Activated CD4-positive, alpha-beta T cell treated with anti-CD3 and anti-CD28 coated beads, Interleukin-2, amount 10 ng/mL, durations not matched to agents 24 days and 14 days (primary cell): ENCODE results near the gene TSKS. TPM values are rescaled to one million over a fixed set of nuclear protein-coding genes. Genes with fewer than 3 reads are reported as not detected.

Source experiments
- DNase-seq: peaks from one replicate; pipeline ENCODE4 v3.0.0; 2022
- H3K27ac Mint-ChIP-seq: one replicate; pipeline ENCODE4 v1.8.0; 2022; ENCODE audit warnings: mild to moderate bottlenecking, mixed read lengths
- H3K27me3 Mint-ChIP-seq: one replicate; pipeline ENCODE4 v1.8.0; 2022; ENCODE audit warnings: mixed read lengths
- H3K36me3 Mint-ChIP-seq: one replicate; pipeline ENCODE4 v1.8.0; 2022; ENCODE audit warnings: low read depth, mild to moderate bottlenecking, mixed read lengths
- H3K4me1 Mint-ChIP-seq: one replicate; pipeline ENCODE4 v1.8.0; 2021; ENCODE audit warnings: mixed read lengths
- H3K4me3 Mint-ChIP-seq: one replicate; pipeline ENCODE4 v1.8.0; 2022; ENCODE audit warnings: mild to moderate bottlenecking, moderate library complexity, mixed read lengths
- H3K9me3 Mint-ChIP-seq: one replicate; pipeline ENCODE4 v1.8.0; 2021; ENCODE audit warnings: mixed read lengths
- intact Hi-C: fragments of 100-400 bp; cut with micrococcal nuclease; formaldehyde crosslinking; loops from one replicate; pipeline ENCODE4 v1.15.1; 2023
- total RNA-seq: library from RNA; stranded (reverse); gene quantifications from 2 replicates; pipeline ENCODE4 v1.2.3, GENCODE V29; 2022

The TSKS gene
- total RNA-seq, 1 donor from 2014 or later, result 1.6 TPM

DNA sequence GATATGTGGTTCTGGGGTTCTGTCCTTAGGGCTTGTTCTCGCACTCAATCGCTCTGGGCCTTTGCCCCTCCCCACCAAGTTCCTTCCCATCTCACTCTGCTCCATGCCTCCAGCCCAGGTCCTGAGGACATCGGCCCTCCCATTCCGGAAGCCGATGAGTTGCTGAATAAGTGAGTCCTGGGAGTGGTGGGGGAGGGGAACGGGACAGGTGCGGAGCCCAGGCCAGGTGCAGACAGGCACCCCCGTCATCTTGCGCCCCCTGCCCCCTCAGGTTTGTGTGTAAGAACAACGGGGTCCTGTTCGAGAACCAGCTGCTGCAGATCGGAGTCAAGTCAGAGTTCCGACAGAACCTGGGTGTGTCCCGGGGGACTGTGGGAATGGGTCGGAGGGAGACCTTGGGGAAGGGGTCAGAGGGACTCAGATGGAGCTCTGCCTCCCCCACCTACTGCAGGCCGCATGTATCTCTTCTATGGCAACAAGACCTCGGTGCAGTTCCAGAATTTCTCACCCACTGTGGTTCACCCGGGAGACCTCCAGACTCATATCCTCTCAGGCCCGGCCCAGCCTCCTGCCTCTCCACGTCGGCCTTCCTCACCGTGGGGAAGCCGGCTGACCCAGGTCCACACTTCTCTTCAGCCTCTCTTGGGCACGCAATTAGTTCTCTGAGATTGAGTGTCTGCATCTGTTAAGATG is 39.9 kb upstream of the TSKS start:
- DNase-seq, result no peak
- H3K4me1 Mint-ChIP-seq, result peaks cover 6% of the 10 kb centered on the region
- no peaks in the 10 kb centered on the region for H3K9me3 Mint-ChIP-seq
- H3K27me3 Mint-ChIP-seq, result no peaks in the 10 kb centered on the region
- intact Hi-C loops, result no loop called here
- peaks cover 27% of the 10 kb centered on the region for H3K36me3 Mint-ChIP-seq
- H3K4me3 Mint-ChIP-seq, result no peak overlapping the region
- no peak overlapping the region for H3K27ac Mint-ChIP-seq

DNA sequence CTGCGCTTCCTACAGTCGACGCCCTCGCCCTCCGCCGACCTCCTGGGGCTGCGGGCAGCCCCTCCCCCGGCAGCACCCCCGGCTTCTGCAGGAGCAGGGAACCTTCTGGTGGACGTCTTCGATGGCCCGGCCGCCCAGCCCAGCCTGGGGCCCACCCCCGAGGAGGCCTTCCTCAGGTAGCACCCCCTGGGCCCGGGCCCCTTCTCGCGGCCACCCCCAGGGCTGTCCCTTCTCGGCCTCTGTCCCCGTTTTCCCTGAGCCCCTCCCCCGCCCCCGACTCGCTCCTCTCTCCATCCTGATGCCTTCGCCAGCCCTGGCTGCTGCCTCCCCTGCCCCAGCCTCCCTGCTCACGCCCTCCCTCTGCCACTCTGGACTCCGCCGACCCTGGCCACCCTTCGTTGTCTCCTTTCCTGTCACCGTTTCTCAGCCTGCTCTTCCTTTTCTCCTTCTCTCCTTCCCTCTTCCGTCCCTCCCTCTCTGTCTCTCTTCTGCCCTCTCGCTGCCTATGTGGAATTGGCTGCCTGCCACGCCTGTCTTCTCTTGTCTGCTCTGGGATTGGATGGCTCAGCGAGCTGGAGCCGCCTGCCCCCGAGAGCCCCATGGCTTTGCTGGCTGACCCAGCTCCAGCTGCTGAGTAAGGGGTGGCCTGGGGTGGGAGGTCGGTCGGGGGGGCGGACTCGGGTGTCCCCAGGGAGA is 39.0 kb upstream of the TSKS start:
- no peak overlapping the region for H3K4me3 Mint-ChIP-seq

DNA sequence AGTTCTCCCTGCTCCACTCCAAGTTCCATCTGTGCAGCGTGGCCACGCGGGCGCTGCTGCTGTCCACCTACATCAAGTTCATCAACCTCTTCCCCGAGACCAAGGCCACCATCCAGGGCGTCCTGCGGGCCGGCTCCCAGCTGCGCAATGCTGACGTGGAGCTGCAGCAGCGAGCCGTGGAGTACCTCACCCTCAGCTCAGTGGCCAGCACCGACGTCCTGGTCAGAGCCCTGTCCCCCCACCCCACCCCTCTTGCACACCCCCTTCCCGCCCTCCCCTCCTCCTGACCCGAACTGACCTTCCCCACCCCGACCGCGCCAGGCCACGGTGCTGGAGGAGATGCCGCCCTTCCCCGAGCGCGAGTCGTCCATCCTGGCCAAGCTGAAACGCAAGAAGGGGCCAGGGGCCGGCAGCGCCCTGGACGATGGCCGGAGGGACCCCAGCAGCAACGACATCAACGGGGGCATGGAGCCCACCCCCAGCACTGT is 38.3 kb upstream of the TSKS start:
- no peak overlapping the region for H3K4me3 Mint-ChIP-seq
- no peaks in the 10 kb centered on the region for H3K27me3 Mint-ChIP-seq
- peaks cover 35% of the 10 kb centered on the region for H3K36me3 Mint-ChIP-seq
- intact Hi-C loops, result no loop called here
- peaks cover 2% of the 10 kb centered on the region for H3K4me1 Mint-ChIP-seq
- H3K27ac Mint-ChIP-seq, result no peak overlapping the region
- no peaks in the 10 kb centered on the region for H3K9me3 Mint-ChIP-seq
- DNase-seq, result no peak

More for the DNA sequence above, 39.0 kb upstream of the TSKS start:
- H3K27me3 Mint-ChIP-seq, result no peaks in the 10 kb centered on the region
- H3K4me1 Mint-ChIP-seq, result peaks cover 2% of the 10 kb centered on the region
- H3K27ac Mint-ChIP-seq, result no peak overlapping the region
- H3K9me3 Mint-ChIP-seq, result no peaks in the 10 kb centered on the region
- peaks cover 32% of the 10 kb centered on the region for H3K36me3 Mint-ChIP-seq
- DNase-seq, result no peak
- intact Hi-C loops, result no loop called here

DNA sequence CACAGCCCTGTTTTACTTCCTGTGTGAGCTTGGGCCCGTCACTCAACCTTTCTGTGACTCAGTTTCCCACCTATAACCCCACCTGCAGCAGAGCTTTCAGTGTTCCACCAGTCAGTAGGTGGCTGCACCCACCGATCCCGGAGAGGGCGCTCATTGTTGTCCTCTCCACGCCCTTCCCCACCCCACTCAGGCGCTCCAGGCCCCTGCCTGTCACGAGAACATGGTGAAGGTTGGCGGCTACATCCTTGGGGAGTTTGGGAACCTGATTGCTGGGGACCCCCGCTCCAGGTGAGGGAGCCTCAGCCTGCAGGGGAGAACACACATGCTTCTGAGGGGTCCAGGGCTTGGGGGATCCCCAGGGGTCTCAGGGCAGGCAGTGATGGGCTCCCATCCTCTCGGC is 37.7 kb upstream of the TSKS start:
- peaks cover 37% of the 10 kb centered on the region for H3K36me3 Mint-ChIP-seq
- no peak for DNase-seq
- H3K4me1 Mint-ChIP-seq, result no peaks in the 10 kb centered on the region
- H3K27ac Mint-ChIP-seq, result no peak overlapping the region
- intact Hi-C loops, result no loop called here
- H3K9me3 Mint-ChIP-seq, result no peaks in the 10 kb centered on the region
- H3K27me3 Mint-ChIP-seq, result no peaks in the 10 kb centered on the region
- no peak overlapping the region for H3K4me3 Mint-ChIP-seq

DNA sequence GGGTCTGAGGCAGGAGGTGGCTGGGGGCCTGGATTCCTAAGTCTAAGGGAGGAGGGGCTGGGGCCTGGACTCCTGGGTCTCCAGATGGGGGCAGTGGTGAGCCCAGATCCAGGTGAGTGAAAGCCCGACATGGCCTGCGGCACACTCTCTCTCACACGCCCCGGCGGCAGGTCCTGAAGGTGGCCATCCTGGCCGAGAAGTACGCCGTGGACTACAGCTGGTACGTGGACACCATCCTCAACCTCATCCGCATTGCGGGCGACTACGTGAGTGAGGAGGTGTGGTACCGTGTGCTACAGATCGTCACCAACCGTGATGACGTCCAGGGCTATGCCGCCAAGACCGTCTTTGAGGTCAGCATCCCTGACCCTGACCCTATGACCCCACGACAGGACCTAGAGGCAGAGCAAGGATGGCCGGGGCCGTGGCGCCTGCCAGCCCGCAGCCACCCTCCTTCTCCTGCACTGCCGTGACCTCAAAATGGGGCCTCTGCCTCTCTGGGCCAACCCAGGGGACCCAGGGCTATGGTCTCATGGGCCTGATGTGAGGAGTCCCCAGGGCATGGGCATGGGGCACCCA is 36.8 kb upstream of the TSKS start:
- intact Hi-C loops, result no loop called here
- H3K27ac Mint-ChIP-seq, result no peak overlapping the region
- peaks cover 46% of the 10 kb centered on the region for H3K36me3 Mint-ChIP-seq
- no peak for DNase-seq
- no peaks in the 10 kb centered on the region for H3K27me3 Mint-ChIP-seq
- no peak overlapping the region for H3K4me3 Mint-ChIP-seq
- H3K4me1 Mint-ChIP-seq, result no peaks in the 10 kb centered on the region
- no peaks in the 10 kb centered on the region for H3K9me3 Mint-ChIP-seq

DNA sequence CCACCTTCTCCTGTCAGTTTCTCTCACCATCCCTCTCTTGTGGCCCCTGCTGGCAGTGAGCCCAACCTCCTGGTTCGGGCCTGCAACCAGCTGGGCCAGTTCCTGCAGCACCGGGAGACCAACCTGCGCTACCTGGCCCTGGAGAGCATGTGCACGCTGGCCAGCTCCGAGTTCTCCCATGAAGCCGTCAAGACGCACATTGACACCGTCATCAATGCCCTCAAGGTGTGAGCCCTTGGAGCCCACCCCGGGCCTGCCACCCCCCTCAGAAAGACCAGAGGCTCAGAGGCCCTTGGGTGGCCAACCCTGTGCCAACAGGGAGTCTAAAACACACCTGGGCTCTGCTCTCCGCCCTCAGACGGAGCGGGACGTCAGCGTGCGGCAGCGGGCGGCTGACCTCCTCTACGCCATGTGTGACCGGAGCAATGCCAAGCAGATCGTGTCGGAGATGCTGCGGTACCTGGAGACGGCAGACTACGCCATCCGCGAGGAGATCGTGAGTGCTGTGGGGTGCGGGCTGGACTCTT is 36.2 kb upstream of the TSKS start:
- H3K4me1 Mint-ChIP-seq, result no peaks in the 10 kb centered on the region
- H3K36me3 Mint-ChIP-seq, result peaks cover 49% of the 10 kb centered on the region
- no peaks in the 10 kb centered on the region for H3K27me3 Mint-ChIP-seq
- no peak overlapping the region for H3K4me3 Mint-ChIP-seq
- intact Hi-C loops, result no loop called here
- H3K9me3 Mint-ChIP-seq, result no peaks in the 10 kb centered on the region
- no peak for DNase-seq
- no peak overlapping the region for H3K27ac Mint-ChIP-seq

DNA sequence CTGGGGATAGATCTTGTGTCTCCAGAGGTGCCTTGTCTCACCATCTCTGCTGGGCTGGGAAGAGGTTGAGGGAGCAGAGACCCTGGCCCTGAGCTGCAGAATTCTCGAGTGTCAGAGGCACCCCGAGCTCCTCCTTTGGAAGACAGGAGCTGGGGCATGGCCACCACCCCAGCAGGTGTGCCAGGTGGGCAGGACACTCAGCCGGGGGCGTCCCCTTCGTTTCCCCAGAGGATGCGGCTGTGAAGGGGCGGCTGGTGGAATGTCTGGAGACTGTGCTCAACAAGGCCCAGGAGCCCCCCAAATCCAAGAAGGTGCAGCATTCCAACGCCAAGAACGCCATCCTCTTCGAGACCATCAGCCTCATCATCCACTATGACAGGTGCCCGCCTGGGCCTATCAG is 35.5 kb upstream of the TSKS start:
- Mint-ChIP-seq H3K9me3 (no peaks in the 10 kb centered on the region), H3K27me3 (no peaks in the 10 kb centered on the region), H3K4me1 (peaks cover under 1% of the 10 kb centered on the region), H3K27ac (no peak overlapping the region), H3K36me3 (peaks cover 49% of the 10 kb centered on the region), H3K4me3 (no peak overlapping the region)
- intact Hi-C loops, result no loop called here
- no peak for DNase-seq

DNA sequence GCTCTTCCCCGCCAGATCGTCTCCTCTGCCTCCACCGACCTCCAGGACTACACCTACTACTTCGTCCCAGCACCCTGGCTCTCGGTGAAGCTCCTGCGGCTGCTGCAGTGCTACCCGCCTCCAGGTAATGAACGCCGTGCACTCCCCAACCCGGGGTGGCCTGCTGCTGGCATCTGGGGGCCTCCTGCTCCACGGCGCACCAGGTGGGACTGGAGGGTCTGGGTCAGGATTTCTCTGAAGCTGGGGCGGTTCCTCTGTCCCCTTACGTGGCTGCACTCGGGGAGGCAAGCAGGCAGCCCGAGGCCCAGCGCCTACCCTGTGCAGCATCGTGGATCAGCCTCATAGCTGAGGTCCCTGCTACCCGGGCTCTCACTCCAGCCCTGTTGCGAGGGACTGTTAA is 32.5 kb upstream of the TSKS start:
- peaks cover 43% of the 10 kb centered on the region for H3K36me3 Mint-ChIP-seq
- no peak for DNase-seq
- no peak overlapping the region for H3K27ac Mint-ChIP-seq
- no peaks in the 10 kb centered on the region for H3K9me3 Mint-ChIP-seq
- intact Hi-C loops, result no loop called here
- peaks cover 4% of the 10 kb centered on the region for H3K4me1 Mint-ChIP-seq
- H3K27me3 Mint-ChIP-seq, result no peaks in the 10 kb centered on the region
- no peak overlapping the region for H3K4me3 Mint-ChIP-seq

DNA sequence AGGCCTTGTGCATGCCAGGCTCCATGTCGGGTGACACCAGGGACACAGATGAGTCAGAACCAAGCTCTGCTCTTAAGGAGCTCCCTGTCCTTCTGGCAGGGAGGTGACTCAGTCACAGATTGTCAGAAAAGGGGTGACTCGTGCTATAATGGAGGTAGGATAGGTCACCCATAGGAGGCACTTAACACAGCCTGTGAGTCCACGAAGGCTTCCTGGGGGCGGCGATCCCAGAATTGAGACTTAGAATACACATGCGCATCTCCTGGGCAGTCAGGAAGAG is 30.4 kb upstream of the TSKS start:
- H3K4me1 Mint-ChIP-seq, result peaks cover 4% of the 10 kb centered on the region
- no peak for DNase-seq

DNA sequence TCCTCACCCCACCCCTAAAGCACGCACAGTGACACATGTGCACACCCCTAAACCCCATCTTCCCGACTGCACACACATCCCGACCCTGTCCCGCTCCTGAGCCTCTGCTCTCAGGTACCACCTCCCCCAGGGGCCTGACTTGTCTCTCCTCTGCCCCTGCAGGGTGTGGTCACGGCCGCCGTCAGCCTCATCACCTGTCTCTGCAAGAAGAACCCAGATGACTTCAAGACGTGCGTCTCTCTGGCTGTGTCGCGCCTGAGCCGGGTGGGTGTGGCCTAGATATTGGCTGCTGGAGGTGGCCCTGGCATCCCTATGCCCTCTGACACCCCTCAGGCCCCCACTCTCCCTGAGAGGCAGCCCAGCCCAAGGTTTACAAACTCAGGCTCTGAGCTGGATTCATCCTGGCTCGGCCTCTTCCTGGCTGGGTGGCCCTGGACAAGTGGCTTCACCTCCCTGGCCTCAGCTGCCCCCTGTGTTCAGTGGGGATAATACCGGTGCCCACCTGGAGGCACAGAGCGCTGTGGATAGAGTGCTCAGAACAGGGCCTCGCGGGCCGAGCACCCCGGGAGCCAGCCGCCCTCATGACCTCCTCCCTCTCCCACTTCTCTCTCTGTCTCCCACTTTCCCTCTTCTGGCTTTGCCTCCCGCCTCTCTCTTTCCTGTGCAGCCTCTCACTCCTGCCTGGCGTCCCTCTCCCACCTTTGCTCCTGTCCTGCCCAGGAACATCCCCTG is 29.9 kb upstream of the TSKS start:
- Mint-ChIP-seq H3K9me3 (no peaks in the 10 kb centered on the region), H3K27me3 (no peaks in the 10 kb centered on the region), H3K36me3 (peaks cover 45% of the 10 kb centered on the region), H3K4me1 (peaks cover 4% of the 10 kb centered on the region), H3K4me3 (no peak overlapping the region), H3K27ac (peak overlapping the region; percentile 71)
- no peak for DNase-seq
- intact Hi-C loops, result no loop called here

More for the DNA sequence above, 30.4 kb upstream of the TSKS start:
- no peaks in the 10 kb centered on the region for H3K9me3 Mint-ChIP-seq
- H3K36me3 Mint-ChIP-seq, result peaks cover 43% of the 10 kb centered on the region
- intact Hi-C loops, result no loop called here
- H3K27ac Mint-ChIP-seq, result peak overlapping the region; percentile 71
- H3K27me3 Mint-ChIP-seq, result no peaks in the 10 kb centered on the region
- H3K4me3 Mint-ChIP-seq, result no peak overlapping the region

DNA sequence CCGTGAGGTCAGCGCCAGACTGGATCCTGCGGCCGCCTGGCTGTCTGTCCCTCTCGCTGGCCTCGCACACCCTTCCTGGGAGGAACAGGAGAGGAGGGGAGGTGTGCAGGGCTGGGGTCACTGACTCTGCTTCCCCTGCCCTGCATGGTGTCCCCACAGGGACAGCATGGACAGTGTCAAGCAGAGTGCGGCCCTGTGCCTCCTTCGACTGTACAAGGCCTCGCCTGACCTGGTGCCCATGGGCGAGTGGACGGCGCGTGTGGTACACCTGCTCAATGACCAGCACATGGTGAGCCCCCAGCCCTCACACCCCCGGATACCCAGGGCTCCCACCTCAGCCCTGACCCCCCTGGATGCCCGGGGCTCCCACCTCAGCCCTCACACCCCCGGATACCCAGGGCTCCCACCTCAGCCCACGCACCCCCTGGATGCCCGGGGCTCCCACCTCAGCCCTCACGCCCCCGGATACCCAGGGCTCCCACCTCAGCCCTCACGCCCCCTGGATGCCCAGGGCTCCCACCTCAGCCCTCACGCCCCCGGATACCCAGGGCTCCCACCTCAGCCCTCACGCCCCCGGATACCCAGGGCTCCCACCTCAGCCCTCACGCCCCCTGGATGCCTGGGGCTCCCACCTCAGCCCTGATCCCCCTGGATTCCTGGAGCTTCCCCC is 28.8 kb upstream of the TSKS start:
- Mint-ChIP-seq H3K27ac (no peak overlapping the region), H3K4me1 (peaks cover 4% of the 10 kb centered on the region), H3K36me3 (peaks cover 47% of the 10 kb centered on the region), H3K4me3 (no peak overlapping the region), H3K9me3 (no peaks in the 10 kb centered on the region), H3K27me3 (no peaks in the 10 kb centered on the region)
- no peak for DNase-seq
- intact Hi-C loops, result no loop called here

DNA sequence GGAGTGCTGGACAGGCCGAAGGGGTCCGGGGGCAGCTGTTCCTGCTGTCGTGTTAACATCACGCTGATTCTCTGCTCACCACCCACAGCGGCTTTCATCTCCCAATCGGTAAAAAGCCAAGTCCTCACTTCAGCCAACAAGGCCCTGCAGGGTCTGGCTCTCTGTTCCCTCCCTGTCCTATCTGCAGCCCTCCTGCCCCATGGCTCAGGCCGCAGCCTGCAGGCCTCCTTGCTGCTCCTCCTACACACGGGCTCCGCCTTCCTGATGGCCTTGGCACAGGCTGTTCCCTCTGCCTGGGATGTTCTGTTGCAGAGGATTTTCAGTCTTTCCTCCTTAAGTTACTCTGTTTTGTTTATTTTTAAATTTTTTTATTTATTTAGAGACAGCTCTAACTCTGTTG is 27.8 kb upstream of the TSKS start:
- Mint-ChIP-seq H3K27me3 (no peaks in the 10 kb centered on the region), H3K4me3 (no peak overlapping the region), H3K9me3 (no peaks in the 10 kb centered on the region), H3K4me1 (peaks cover 9% of the 10 kb centered on the region), H3K27ac (no peak overlapping the region), H3K36me3 (peaks cover 45% of the 10 kb centered on the region)
- intact Hi-C loops, result no loop called here
- no peak for DNase-seq

DNA sequence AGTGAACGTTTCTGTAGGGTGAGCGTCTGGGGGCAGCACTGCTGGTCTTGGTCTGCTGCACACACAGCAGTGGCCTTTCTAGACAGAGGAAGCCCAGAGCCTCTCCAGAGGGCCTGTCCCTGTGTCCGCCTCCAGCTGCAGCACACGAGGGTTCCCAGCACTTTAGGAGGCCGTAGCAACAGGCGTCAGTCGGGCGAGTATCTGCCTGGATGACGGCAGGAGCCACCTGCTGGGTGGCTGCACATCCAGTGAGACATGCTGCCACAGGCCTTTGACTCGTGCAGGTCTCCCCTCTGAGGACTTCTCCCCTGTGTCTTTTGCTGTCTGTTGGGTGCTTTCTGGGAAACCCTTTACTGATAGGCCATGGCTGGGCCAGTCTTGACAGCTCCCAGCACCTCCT is 25.8 kb upstream of the TSKS start:
- Mint-ChIP-seq H3K36me3 (peaks cover 42% of the 10 kb centered on the region), H3K27ac (no peak overlapping the region), H3K4me1 (peaks cover 9% of the 10 kb centered on the region), H3K9me3 (no peaks in the 10 kb centered on the region), H3K4me3 (no peak overlapping the region), H3K27me3 (no peaks in the 10 kb centered on the region)
- intact Hi-C loops, result no loop called here
- DNase-seq, result no peak
